DND-41 (cell line): ENCODE results near the gene CCDC102A.

ENCODE experiments used
- CTCF ChIP-seq: IDR thresholded peaks from 2 replicates; pipeline ENCODE4 v1.5.1; 2012; ENCODE audit warnings: borderline replicate concordance, low read length, moderate library complexity, mild to moderate bottlenecking; ENCODE audit not compliant: poor library complexity, severe bottlenecking; ENCODE audit errors: extremely low read depth
- EZH2 ChIP-seq: IDR thresholded peaks from 3 replicates; pipeline ENCODE4 v1.6.1; 2012; ENCODE audit warnings: borderline replicate concordance, low read depth, mild to moderate bottlenecking, moderate library complexity, low read length, inconsistent platforms; ENCODE audit not compliant: severe bottlenecking

GRCh38 chr16:57503366-57503765 is 33.0 kb downstream of the CCDC102A start:
- TF ChIP-seq CTCF (no peak), EZH2 (no peak)
